G401 (cell line): ENCODE measurements around the gene TRMT2A. TPM values are rescaled to one million over a fixed set of nuclear protein-coding genes. Genes with fewer than 3 reads are reported as not detected.
A peak's percentile ranks its signal among the peaks of the same experiment; 100 is the strongest.

Experiments
- DNase-seq: peaks from one replicate; pipeline ENCODE4 v3.0.0-alpha.2; 2015; ENCODE audit warnings: low spot score
- in situ Hi-C: cut with HindIII; loops from 2 replicates; pipeline ENCODE4 v1.10.0; 2016; ENCODE audit warnings: low sequenced_read_pairs, mixed read lengths
- total RNA-seq: library from RNA; depleted of rRNA; stranded (reverse); fragments of >200 nt; shearing (Covaris generic); gene quantifications from 2 replicates; pipeline ENCODE4 v1.2.3, GENCODE V29; 2014

TRMT2A gene
- total RNA-seq, 1 experiment from 2014 or later = 55.8 TPM

DNA sequence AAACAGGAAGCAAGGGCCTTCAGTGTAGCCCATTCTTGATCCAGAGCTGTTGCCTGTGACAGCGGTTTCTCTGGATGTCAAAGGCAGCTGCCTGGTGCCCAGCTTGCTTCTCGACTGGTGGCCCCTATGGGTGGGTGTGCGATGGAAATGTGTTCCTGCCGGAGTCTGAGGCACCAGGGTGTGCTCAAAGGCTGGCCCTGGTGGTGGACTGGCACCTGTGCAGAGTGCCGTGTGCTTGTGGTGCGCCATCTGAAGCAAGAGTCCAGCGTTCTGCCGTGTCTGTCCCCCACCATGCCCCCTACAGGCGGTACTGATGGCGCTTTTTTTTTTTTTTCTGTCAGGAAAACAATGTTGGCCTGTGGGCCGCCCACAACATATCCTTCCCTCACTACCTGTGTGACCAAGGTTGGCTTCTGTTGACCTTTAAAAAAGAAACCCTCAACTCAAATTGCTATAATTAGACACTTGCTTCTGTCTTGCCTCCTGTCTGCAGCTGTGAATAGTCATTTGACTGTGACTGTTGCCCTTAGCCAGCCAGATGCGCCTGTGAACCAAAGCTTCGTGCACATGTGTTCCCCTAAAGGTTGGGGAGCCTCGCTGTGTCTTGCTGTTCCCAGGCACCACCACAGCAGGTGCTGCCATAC, 5.9 kb downstream of the TRMT2A start:
- DNase-seq = peak; percentile 51
- in situ Hi-C loops = no loop called here

DNA sequence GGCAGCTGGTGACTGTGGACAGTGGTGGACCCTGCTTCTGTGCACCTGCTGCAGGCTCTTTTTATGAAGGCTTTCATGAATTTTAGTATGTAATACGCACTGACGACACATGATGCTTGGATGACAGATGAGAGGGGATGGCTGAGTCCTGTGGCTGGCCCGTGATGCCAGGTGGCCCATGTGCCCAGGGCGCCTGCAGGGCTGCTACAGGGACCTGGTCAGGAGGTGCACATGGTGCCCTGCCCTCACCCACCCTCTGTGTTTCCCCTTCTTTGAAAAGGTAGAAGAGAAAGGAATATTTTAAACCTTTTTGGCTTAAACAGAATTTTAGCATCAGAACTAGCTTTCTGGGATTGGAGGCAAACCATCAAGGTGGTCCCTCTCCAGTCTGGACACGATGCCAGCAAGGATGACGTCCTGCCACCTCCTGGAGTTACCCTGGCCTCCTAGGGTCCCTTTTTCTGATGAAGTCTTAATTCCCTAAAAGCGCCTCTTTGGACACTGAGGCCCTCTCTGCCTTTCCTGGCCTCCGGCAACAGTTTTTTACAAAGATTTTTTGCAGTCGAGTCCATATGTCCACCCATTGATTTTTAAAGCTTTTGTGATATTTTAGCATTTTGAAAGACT, 6.6 kb downstream of the TRMT2A start:
- DNase-seq = no peak
- in situ Hi-C loops = no loop called here

- no peak for DNase-seq
- in situ Hi-C loops = no loop called here
These were observed 7.3 kb downstream of the TRMT2A start for GRCh38 chr22:20109411-20110358.

DNA sequence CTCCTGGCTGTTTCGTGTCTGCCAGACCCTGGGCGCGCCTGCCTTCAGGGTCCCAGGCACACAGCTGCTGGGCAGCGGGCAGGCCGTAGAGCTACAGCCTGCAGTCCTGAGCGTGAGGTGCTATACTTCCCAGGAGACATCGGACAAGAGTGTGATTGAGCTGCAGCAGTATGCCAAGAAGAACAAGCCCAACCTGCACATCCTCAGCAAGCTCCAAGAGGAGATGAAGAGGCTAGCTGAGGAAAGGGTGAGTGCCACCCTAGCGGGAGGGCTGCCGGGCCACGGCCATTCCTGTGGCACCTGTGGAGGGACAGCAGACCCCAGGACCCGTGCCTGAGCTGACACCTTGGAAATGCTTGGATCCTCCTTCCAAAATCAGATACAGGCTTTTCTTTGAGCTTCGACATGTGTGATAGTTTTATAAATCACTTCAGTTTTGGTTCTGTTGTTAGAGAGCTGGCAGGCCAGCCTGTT, 8.2 kb downstream of the TRMT2A start:
- DNase-seq = no peak
- in situ Hi-C loops = no loop called here

DNA sequence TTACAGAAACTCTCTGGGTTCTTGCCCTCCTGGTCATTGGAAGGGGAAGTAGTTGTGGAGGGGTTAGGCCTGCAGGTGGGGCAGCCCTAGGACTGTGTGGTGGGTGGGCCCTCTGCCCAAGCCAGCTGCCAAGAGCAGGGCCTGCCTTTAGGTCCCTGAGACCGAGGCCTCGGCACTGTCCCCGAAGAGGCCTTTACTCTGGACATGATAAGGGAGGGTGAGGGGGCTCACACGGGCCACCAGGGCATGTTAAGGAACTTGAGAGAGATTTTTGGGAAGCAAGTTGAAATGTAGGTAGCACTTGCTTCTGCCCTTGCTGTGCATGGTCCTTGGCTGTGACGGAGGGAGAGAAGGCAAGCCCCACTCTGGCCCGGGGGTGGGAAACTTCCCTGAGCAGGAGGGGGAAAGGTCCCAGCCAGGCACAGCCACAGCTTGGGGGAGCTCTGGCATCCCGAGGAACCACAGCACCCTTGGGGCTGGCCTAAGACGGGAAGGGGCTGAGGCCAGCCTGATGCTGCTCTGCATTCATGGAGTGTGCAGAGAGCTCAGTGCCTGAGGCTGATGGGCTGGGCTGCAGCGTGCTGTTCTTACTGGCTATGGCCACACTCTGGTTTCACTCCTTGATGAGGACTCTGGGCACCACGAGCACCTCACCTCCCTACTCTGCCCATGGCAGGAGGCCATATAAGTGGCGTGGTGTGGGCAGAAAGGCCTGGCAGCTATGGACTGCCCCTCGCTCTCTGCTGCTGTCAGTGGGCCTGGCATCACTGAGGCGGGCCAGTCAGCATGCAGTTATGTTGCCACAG, 8.9 kb downstream of the TRMT2A start:
- in situ Hi-C loops = no loop called here
- DNase-seq = no peak

- peak; percentile 79 for DNase-seq
- in situ Hi-C loops = no loop called here
These were observed 9.5 kb downstream of the TRMT2A start for GRCh38 chr22:20107471-20107901.

- DNase-seq = no peak
- in situ Hi-C loops = no loop called here
These were observed 10.2 kb downstream of the TRMT2A start for GRCh38 chr22:20106849-20107237.

GRCh38 chr22:20106205-20106848, 10.7 kb downstream of the TRMT2A start:
- in situ Hi-C loops = no loop called here

DNA sequence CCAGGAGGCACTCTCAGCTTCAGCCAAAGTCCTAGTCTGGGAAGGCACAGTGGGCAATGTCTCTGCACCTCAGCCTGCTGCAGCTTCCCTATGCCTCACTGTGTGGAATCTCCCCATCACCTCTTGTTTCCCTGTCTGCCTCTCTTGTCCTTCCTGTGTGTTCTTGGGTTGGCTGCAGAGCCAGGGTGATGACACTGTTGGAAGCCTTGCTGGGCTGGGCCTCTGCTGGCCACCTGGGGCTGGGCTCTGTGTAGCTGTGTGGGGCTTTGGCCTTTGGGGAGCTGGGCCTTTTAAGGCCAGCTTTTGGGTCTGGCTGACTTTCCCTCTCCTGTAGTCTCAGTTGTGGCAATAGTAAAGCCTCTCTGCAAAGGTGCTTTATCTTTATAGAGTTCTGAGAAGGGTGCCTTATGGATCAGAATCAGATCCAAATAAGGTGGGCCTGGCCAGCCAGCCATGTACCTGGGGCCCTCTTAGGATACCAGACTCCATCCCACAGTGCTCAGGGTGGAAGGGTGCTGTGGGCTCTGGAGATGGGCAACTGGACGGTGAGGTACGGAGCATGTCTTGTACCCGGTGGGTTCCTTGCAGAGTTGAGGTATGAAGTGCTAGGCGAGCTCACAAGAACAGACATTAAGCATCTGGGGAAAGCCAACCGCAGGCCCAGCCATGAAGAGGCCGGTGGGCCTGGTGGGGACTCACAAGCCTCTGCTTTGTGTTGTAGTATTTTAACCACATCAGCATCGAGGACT, 11.4 kb downstream of the TRMT2A start:
- in situ Hi-C loops = no loop called here

More at GRCh38 chr22:20106205-20106848, 10.7 kb downstream of the TRMT2A start:
- DNase-seq = peak; percentile 33

GRCh38 chr22:20102203-20102780, 14.7 kb downstream of the TRMT2A start:
- no peak for DNase-seq
- in situ Hi-C loops = no loop called here

More for the DNA sequence above, 11.4 kb downstream of the TRMT2A start:
- no peak for DNase-seq

GRCh38 chr22:20101638-20102037, 15.4 kb downstream of the TRMT2A start:
- no peak for DNase-seq
- in situ Hi-C loops = no loop called here

DNA sequence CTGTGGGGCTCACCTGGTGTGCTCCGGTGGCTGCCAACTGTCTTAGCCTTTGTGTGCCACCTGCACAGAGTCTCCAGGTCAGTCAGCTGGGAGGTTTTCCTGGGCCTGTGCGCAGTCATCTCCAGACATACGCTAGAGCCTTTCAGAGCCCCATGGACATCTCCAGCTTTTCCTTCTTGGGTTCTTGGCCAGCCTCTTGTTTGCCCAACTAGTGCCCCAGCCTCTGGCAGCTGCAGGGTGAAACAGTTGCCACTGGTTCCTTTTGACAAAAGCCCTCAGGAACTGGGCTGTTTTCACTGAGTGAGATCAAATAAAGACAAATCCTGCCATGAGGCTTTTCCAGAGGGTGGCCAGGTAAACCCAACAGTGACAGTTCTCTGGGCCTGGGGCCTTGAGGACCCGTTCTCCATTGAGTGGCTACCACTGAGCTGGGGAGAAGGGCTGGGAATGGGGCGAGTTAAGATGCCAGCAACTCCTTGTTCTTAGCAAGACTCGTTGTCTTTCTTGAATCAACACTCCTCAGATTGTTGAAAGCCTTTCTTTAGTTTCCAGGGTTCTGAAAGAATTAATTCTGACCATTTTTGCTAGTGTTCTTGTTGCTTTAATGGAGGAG, 17.8 kb downstream of the TRMT2A start:
- in situ Hi-C loops = no loop called here

DNA sequence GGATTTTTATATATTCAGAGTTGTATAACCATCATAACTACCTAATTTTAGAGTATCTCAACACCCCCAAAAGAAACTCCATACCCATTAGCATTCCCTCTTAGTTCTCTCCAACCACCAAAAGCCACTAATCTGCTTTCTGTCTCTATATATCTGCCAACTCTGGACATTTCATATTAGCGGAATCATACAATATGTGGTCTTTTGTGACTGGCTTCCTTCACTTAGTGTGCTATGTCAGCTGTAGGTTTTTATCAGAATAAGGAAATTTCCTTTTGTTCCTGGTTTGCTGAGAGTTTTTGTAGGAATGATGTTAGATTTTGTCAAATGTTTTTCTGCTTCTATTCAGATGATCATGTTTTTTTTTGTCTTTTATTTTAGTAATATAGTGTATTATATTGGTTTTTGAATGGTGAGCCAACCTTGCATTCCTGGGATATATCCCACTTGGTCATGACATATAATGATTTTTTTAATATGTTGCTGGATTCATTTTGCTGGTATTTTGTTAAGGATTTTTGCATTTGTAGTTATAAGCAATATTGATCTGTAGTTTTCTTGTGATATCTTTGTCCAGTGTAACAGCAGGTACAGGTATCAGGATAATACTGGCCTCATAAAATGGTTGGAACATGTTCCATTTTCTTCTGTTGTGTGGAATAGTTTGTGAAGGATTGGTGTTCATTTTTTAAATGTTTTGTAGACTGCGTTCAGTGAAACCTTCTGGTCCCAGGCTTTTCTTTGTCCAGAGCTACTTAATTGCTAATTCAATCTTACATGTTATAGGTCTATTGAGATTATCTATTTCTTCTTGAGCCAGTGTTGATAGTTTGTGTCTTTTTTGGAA, 20.2 kb downstream of the TRMT2A start:
- in situ Hi-C loops = no loop called here
- DNase-seq = no peak

More for the DNA sequence above, 17.8 kb downstream of the TRMT2A start:
- DNase-seq = no peak

DNA sequence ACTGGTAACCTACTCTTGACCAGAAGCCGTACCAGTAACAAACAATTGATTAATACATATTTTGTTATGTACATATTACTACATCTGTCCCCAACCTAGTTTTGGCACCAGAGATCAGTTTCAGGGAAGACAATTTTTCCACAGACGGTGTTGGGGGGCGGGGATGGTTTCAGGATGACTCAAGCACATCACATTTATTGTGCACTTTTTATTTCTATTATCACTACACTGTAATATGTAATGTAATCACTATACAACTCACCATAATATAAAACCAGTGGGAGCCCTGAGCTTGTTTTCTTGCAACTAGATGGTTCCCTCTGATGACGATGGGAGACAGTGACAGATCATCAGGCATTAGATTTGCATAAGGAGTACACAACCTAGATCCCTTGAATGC, 21.5 kb downstream of the TRMT2A start:
- in situ Hi-C loops = no loop called here
- no peak for DNase-seq

- DNase-seq = peak; percentile 33
- in situ Hi-C loops = no loop called here
These were observed 22.7 kb downstream of the TRMT2A start for GRCh38 chr22:20094197-20094807.
